Measurements from ENCODE around the gene KCNQ4. TPM values are rescaled to one million over a fixed set of nuclear protein-coding genes. Genes with fewer than 3 reads are reported as not detected.

The KCNQ4 gene
- total and polyA plus RNA-seq, 2 of the 8 experiments (the other 6 are each of a cell fraction or from before 2014, with no cell fraction given): 2.2 to 3.9 TPM

DNA sequence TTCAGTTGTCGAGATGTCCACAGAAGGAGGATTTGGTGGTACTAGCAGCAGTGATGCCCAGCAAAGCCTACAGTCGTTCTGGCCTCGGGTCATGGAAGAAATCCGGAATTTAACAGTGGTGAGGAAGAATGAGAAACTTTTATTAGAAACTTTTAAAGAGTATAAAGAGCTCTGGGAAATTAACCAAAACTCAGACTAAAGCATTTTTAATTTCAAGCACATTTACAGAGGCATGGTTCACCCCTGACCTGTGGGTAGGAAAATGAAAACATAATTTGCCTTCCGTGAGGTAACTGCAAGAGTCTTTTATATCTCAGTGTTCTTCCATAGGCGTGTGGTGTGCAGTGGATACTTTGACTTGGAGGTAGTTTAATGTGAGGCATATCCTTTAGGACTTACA lies 44.8 kb upstream of the KCNQ4 start:
- Histone ChIP-seq H4K20me1 (replicated peaks in 1 of 2; ENCODE audit: control insufficient read depth in 1 of 2, insufficient read depth in 2 of 2, low read length in 2 of 2) (peaks cover 5 to 6% of the 10 kb centered on the region in 2 experiments), H3K79me2 (ENCODE audit: control insufficient read depth in 1 of 2, insufficient read depth in 2 of 2, low read length in 2 of 2) (peaks cover 0 to 29% of the 10 kb centered on the region in 2 experiments; a peak in 2 of 4 replicates), H3K9ac (replicated peaks in 1 of 4; ENCODE audit: extremely low read depth in 1 of 4, low read depth in 3 of 4, low read length in 3 of 4) (no peak overlapping the region)

More for the DNA sequence above, 44.8 kb upstream of the KCNQ4 start:
- Histone ChIP-seq H4K91ac (replicated peaks; ENCODE audit: insufficient read length, low read length) (no peak overlapping the region), H3K4me1 (replicated peaks in 1 of 4; ENCODE audit: control insufficient read depth in 3 of 4, insufficient read depth in 4 of 4, low read length in 3 of 4) (no peaks in the 10 kb centered on the region), H2BK5ac (ENCODE audit: low read depth, low read length) (no peak overlapping the region), H3K4ac (replicated peaks; ENCODE audit: insufficient read length, low read depth, low read length) (no peak overlapping the region), H4K5ac (ENCODE audit: insufficient read length, low read depth, low read length) (no peak overlapping the region), H4K8ac (ENCODE audit: extremely low read depth, insufficient read depth, low read length) (no peak overlapping the region), H2BK20ac (ENCODE audit: low read length) (no peak overlapping the region), H3K36me3 (ENCODE audit: control insufficient read depth in 2 of 4, insufficient read depth in 4 of 4, low read length in 3 of 4) (peaks cover 0 to 46% (median 16%) of the 10 kb centered on the region in 4 experiments; a peak in 6 of 8 replicates), H3K18ac (ENCODE audit: extremely low read depth, low read length) (no peak overlapping the region), H3K9me3 (ENCODE audit: insufficient read depth in 2 of 2, low read depth in 1 of 2, low read length in 1 of 2) (no peaks in the 10 kb centered on the region), H3K4me2 (ENCODE audit: insufficient read depth in 1 of 2, low read depth in 2 of 2, low read length in 2 of 2) (no peak overlapping the region), H3K27ac (ENCODE audit: low read depth, low read length) (no peak overlapping the region), H3K4me3 (ENCODE audit: extremely low read depth in 1 of 4, insufficient read depth in 2 of 4, low read depth in 3 of 4, low read length in 4 of 4) (no peak overlapping the region), H3K27me3 (replicated peaks in 1 of 4; ENCODE audit: control insufficient read depth in 3 of 4, extremely low read depth in 1 of 4, insufficient read depth in 3 of 4, low read length in 3 of 4) (no peaks in the 10 kb centered on the region), H3K79me1 (ENCODE audit: low read depth, low read length) (peaks cover 3% of the 10 kb centered on the region), H2BK15ac (ENCODE audit: low read length) (no peak overlapping the region), H2BK120ac (replicated peaks; ENCODE audit: low read depth, low read length) (no peak overlapping the region), H3K56ac (replicated peaks; ENCODE audit: insufficient read length, low read depth, low read length) (no peak overlapping the region), H3K23me2 (ENCODE audit: low read depth, low read length) (no peaks in the 10 kb centered on the region), H2BK12ac (ENCODE audit: low read depth, low read length) (no peak overlapping the region), H2AK5ac (ENCODE audit: low read depth, low read length) (no peak overlapping the region), H2AFZ (ENCODE audit: low read length) (no peak overlapping the region), H3K23ac (ENCODE audit: insufficient read length) (no peak overlapping the region), H3K14ac (ENCODE audit: insufficient read length) (no peak overlapping the region)
- no peak for DNase-seq (ENCODE audit: low read depth in 1 of 2, low spot score in 2 of 2)
- FAIRE-seq: no peak
- CTCF ChIA-PET (ENCODE audit: partially characterized antibody): interaction anchor here (0.9 to 1.4 kb wide), 3 partner anchors 16 to 106 kb away, joined by 3 to 4 read pairs (median 3); no protein-coding TSS in a partner anchor
- no peak for TF ChIP-seq POU5F1 (IDR thresholded peaks at IDR 0.05; ENCODE audit: low read depth, low read length)
- TF ChIP-seq JUN (IDR thresholded peaks at IDR 0.05; ENCODE audit: low read depth, low read length): no peak
- TF ChIP-seq KDM1A (IDR thresholded peaks at IDR 0.05; ENCODE audit: borderline replicate concordance, low read length): no peak
- TF ChIP-seq TEAD4 (IDR thresholded peaks at IDR 0.05; ENCODE audit: low read depth, low read length): no peak
- no peak for TF ChIP-seq FOSL1 (IDR thresholded peaks at IDR 0.05; ENCODE audit: insufficient read depth, low read depth, low read length)
- TF ChIP-seq SRF (IDR thresholded peaks at IDR 0.05; ENCODE audit: low read depth, low read length): no peak
- no peak for TF ChIP-seq TBP (IDR thresholded peaks at IDR 0.05; ENCODE audit: low read depth, low read length)
- 90% methylated on average over 6 of the region's 6 CpGs; no CpG with 5 or more reads in 1 of the 2 experiments for WGBS, 2 experiments (ENCODE audit: extremely low coverage in 1 of 2, insufficient coverage in 1 of 2, insufficient read length in 1 of 2, insufficient replicate concordance in 2 of 2, low coverage in 1 of 2, low lambda C conversion rate in 2 of 2, missing lambda C conversion rate in 1 of 2)
- POLR2A ChIA-PET (ENCODE audit: partially characterized antibody): interaction anchor here (1.0 to 2.2 kb wide), 5 partner anchors 8 to 50 kb away, joined by 3 to 8 read pairs (median 3); partner anchors contain the start of gene NFYC
